Endothelial cell of umbilical vein (primary cell): ENCODE results near the gene CAPN15. TPM values are rescaled to one million over a fixed set of nuclear protein-coding genes. Genes with fewer than 3 reads are reported as not detected.

Experiments used
- BruUV-seq: library from RNA; stranded (reverse); fragments of 400-500 nt; replicated peaks from 2 replicates; lab custom pipeline; 2021; lab: Mats Ljungman, UMichigan
- CTCF ChIA-PET: fragments of 300-600, 350-600 bp; sonication (Branson Sonifier 250); formaldehyde crosslinking; loops from one replicate; lab custom pipeline; 2021; ENCODE audit warnings: antibody characterized with exemption, inconsistent platforms; lab: Charles Lee
- POLR2A ChIA-PET: fragments of 300-600, 350-600 bp; sonication (Branson Sonifier 250); formaldehyde crosslinking; loops from one replicate; lab custom pipeline; 2021; ENCODE audit warnings: antibody characterized with exemption, inconsistent platforms; lab: Charles Lee
- DNase-seq: peaks from one replicate; pipeline ENCODE4 v3.0.0-alpha.2; 2011; ENCODE audit warnings: low read depth, low spot score
- FAIRE-seq: peaks from 2 replicates; lab custom pipeline; 2011; peaks lifted over from hg19 to GRCh38; lab: Jason Lieb, UNC
- H2AFZ ChIP-seq: 2 replicates; pipeline ENCODE4 v1.6.0; 2012; ENCODE audit warnings: low read depth, low read length, control low read depth, inconsistent platforms
- H3K27ac ChIP-seq: 2 replicates; pipeline ENCODE4 v1.5.1; 2011; ENCODE audit warnings: low read depth, mild to moderate bottlenecking, control low read depth, low read length, moderate library complexity; ENCODE audit not compliant: insufficient read depth
- H3K27me3 ChIP-seq, 2 experiments: 2 replicates each; pipeline versions ENCODE4 v1.6.0 to v1.6.1; 2011; ENCODE audit warnings: low read length in 2 of 2, mixed read lengths in 1 of 2; ENCODE audit not compliant: control insufficient read depth in 2 of 2, insufficient read depth in 2 of 2
- H3K36me3 ChIP-seq, 2 experiments: 2 replicates in 1 of 2; 3 replicates in 1 of 2; pipeline ENCODE4 v1.5.1; 2011; ENCODE audit warnings: low read length in 2 of 2, mild to moderate bottlenecking in 1 of 2, moderate library complexity in 1 of 2; ENCODE audit not compliant: control insufficient read depth in 2 of 2, insufficient read depth in 2 of 2; ENCODE audit errors: extremely low read depth in 1 of 2
- H3K4me1 ChIP-seq: 3 replicates; pipeline ENCODE4 v1.5.1; 2011; ENCODE audit warnings: mild to moderate bottlenecking, low read length; ENCODE audit not compliant: control insufficient read depth, insufficient read depth; ENCODE audit errors: extremely low read depth
- H3K4me2 ChIP-seq: 2 replicates; pipeline ENCODE4 v1.6.1; 2011; ENCODE audit warnings: low read length, control low read depth, mixed read lengths; ENCODE audit not compliant: insufficient read depth
- H3K4me3 ChIP-seq, 3 experiments: fragments of 200-600 bp in 1 of 3; sonication (generic), shearing (Covaris generic) in 1 of 3; replicated peaks in 1 of 3; 2 replicates each; pipeline ENCODE4 v1.5.1; 2011 to 2016; ENCODE audit warnings: control low read depth in 3 of 3, low read length in 3 of 3, mild to moderate bottlenecking in 2 of 3, inconsistent platforms in 1 of 3, low read depth in 1 of 3, moderate library complexity in 1 of 3; ENCODE audit not compliant: insufficient read depth in 1 of 3
- H3K79me2 ChIP-seq: 2 replicates; pipeline ENCODE4 v1.6.0; 2012; ENCODE audit warnings: low read length, inconsistent platforms; ENCODE audit not compliant: control insufficient read depth, insufficient read depth
- H3K9ac ChIP-seq: replicated peaks from 2 replicates; pipeline ENCODE3; 2011; ENCODE audit warnings: low read length, control low read depth; ENCODE audit not compliant: insufficient read depth; ENCODE audit errors: extremely low read depth
- H3K9me1 ChIP-seq: replicated peaks from 3 replicates; pipeline ENCODE4 v1.6.0; 2011; ENCODE audit warnings: mild to moderate bottlenecking, low read length; ENCODE audit not compliant: control insufficient read depth, insufficient read depth; ENCODE audit errors: extremely low read depth
- H3K9me3 ChIP-seq: replicated peaks from 2 replicates; pipeline ENCODE4 v1.5.1; 2012; ENCODE audit warnings: low read length, inconsistent platforms; ENCODE audit not compliant: control insufficient read depth, insufficient read depth
- H4K20me1 ChIP-seq: replicated peaks from 2 replicates; pipeline ENCODE3; 2011; ENCODE audit warnings: mild to moderate bottlenecking, low read length; ENCODE audit not compliant: control insufficient read depth, insufficient read depth; ENCODE audit errors: extremely low read depth
- CTCF ChIP-seq, 2 donors: IDR thresholded peaks; 1 replicate in 1 of 2; 2 replicates in 1 of 2; pipeline ENCODE4 v1.5.1; 2011; ENCODE audit warnings: low read length in 2 of 2, mild to moderate bottlenecking in 2 of 2, moderate library complexity in 2 of 2, control low read depth in 1 of 2, inconsistent platforms in 1 of 2, low read depth in 1 of 2; ENCODE audit not compliant: insufficient read depth in 1 of 2; ENCODE audit errors: extremely low read depth in 1 of 2
- EZH2 ChIP-seq: IDR thresholded peaks from 2 replicates; pipeline ENCODE4 v1.6.1; 2012; ENCODE audit warnings: borderline replicate concordance, low read depth, mild to moderate bottlenecking, moderate library complexity, low read length, inconsistent platforms; ENCODE audit not compliant: severe bottlenecking
- FOS ChIP-seq: IDR thresholded peaks from 2 replicates; pipeline ENCODE4 v1.6.1; 2011; ENCODE audit warnings: mild to moderate bottlenecking, low read length, moderate library complexity, borderline replicate concordance; ENCODE audit not compliant: insufficient read depth
- GATA2 ChIP-seq: IDR thresholded peaks from 2 replicates; pipeline ENCODE4 v1.7.0; 2011; ENCODE audit warnings: low read depth, mild to moderate bottlenecking, moderate library complexity, mixed read lengths, low read length; ENCODE audit not compliant: insufficient read length, insufficient read depth
- JUN ChIP-seq: IDR thresholded peaks from 2 replicates; pipeline ENCODE4 v1.6.1; 2011; ENCODE audit warnings: borderline replicate concordance, low read depth; ENCODE audit not compliant: insufficient read length, insufficient read depth
- MAX ChIP-seq: IDR thresholded peaks from 2 replicates; pipeline ENCODE4 v1.6.1; 2011; ENCODE audit not compliant: insufficient read depth, insufficient read length
- MYC ChIP-seq: IDR thresholded peaks from one replicate; pipeline ENCODE4 v1.6.1; 2011; ENCODE audit warnings: mild to moderate bottlenecking, low read depth, low read length
- POLR2A ChIP-seq: IDR thresholded peaks from 2 replicates; pipeline ENCODE4 v1.6.1; 2012; ENCODE audit warnings: low read depth, mild to moderate bottlenecking, control low read depth, low read length
- POLR2AphosphoS5 ChIP-seq: IDR thresholded peaks from 2 replicates; pipeline ENCODE4 v1.6.1; 2012; ENCODE audit warnings: low read depth, mild to moderate bottlenecking, control low read depth, low read length, moderate library complexity; ENCODE audit not compliant: insufficient read depth
- dilution Hi-C: fragments of 300-500 bp; cut with MboI; formaldehyde crosslinking; loops from one replicate; pipeline ENCODE4 v1.15.0; 2019; ENCODE audit warnings: low sequenced_read_pairs; ENCODE audit not compliant: extremely low pct_ligation_motif_present
- intact Hi-C: fragments of 100-400 bp; cut with micrococcal nuclease; formaldehyde crosslinking; loops from one replicate; pipeline ENCODE4 v1.10.0; 2022
- polyA plus RNA-seq, 4 experiments: library from polyadenylated mRNA; depleted of rRNA in 3 of 4; stranded (reverse) in 3 of 4; unstranded in 1 of 4; fragments of >200 nt; gene quantifications; 2 replicates each; pipeline versions ENCODE4 v1.2.1 to v1.2.3, GENCODE V29; 2011 to 2012; ENCODE audit warnings: missing spikeins in 1 of 4
- total RNA-seq: library from RNA; stranded (reverse); gene quantifications from 2 replicates; pipeline ENCODE4 v1.2.3, GENCODE V29; 2021

The CAPN15 gene
- total and polyA plus RNA-seq, 2 donors (not counting 3 experiments of a cell fraction or from before 2014, with no cell fraction given), result 33.9 to 65.0 TPM

- no peaks in the 10 kb centered on the region for H4K20me1 ChIP-seq
- dilution Hi-C loops, result no loop called here
- TF ChIP-seq EZH2 (no peak), POLR2A (no peak), JUN (no peak), MAX (no peak), MYC (no peak), FOS (no peak), CTCF (IDR thresholded peaks at IDR 0.05; ENCODE audit: extremely low read depth in 1 of 2, insufficient read depth in 1 of 2, low read depth in 1 of 2, low read length in 2 of 2) (no peak), GATA2 (no peak), POLR2AphosphoS5 (no peak)
- POLR2A ChIA-PET, result no interaction called here
- H3K4me3 ChIP-seq, result no peak overlapping the region
- H3K27me3 ChIP-seq, result no peaks in the 10 kb centered on the region
- H3K36me3 ChIP-seq, result no peaks in the 10 kb centered on the region
- DNase-seq (no peak), FAIRE-seq (no peak)
- CTCF ChIA-PET, result no interaction called here
- H2AFZ ChIP-seq, result no peak overlapping the region
- no peak overlapping the region for H3K27ac ChIP-seq
- no peak overlapping the region for H3K9ac ChIP-seq
- BruUV-seq, result TSS peak; percentile 13
- intact Hi-C loops, result loop anchor here (5.0 kb wide), 1 partner anchor 194 kb away; no protein-coding TSS in a partner anchor
- H3K4me2 ChIP-seq, result no peak overlapping the region
- no peaks in the 10 kb centered on the region for H3K9me3 ChIP-seq
- peaks cover 15% of the 10 kb centered on the region for H3K4me1 ChIP-seq
- no peaks in the 10 kb centered on the region for H3K9me1 ChIP-seq
- peaks cover 12% of the 10 kb centered on the region for H3K79me2 ChIP-seq
These were observed 58.6 kb downstream of the CAPN15 start for GRCh38 chr16:586047-586644.
